Effector CD4-positive, alpha-beta T cell (primary cell): Measurements from ENCODE around the gene PPAN.

Source experiments
- DNase-seq: peaks from one replicate; pipeline ENCODE4 v3.0.0-alpha.2; 2020

PPAN gene

DNA sequence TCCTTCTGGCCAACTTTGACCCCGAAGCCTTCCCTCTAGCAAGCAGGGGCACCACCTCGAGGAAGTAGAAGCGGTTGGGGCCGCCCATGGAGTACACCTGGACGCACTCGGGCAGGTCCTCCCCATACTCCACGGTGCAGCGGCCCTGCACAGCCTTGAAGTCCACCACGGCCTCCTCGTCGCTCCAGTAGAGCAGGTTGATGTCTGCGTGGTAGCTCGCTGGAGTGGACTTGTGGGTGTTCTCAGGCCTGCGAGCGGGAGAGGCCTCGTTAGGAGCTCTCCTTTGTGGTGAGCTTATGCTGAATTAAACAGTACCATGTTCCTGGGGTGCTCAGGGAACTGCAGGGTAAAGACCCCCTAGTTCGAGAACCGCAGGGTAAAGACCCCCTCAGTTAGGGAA lies 35.8 kb downstream of the PPAN start:
- DNase-seq = no peak

- peak; percentile 38 for DNase-seq
Measured at GRCh38 chr19:10142701-10143375, 36.7 kb downstream of the PPAN start.

- no peak for DNase-seq
Measured at GRCh38 chr19:10143681-10144080, 37.5 kb downstream of the PPAN start.

- no peak for DNase-seq
Measured at GRCh38 chr19:10144361-10144760, 38.2 kb downstream of the PPAN start.

DNA sequence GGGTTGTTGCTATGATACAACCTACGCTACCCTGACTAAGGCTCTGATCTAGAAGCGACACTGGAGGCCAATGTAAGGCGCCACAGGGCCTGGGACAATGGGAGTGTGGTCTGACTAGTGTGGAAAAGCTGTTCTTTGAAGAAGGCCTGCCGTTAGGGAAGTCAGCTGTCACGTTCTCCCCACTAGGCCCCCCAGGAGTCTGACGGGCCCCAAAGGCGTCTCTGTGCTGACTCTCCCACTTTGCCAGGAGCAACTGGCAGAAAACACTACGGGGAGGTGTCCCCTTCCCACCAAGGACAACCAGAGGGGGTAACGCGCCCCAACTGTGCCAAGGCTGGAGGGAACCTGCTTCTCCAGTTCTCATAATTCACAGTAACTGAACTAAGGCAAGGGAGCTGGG lies 38.9 kb downstream of the PPAN start:
- no peak for DNase-seq

GRCh38 chr19:10146142-10146541 lies 40.0 kb downstream of the PPAN start:
- DNase-seq = no peak

DNA sequence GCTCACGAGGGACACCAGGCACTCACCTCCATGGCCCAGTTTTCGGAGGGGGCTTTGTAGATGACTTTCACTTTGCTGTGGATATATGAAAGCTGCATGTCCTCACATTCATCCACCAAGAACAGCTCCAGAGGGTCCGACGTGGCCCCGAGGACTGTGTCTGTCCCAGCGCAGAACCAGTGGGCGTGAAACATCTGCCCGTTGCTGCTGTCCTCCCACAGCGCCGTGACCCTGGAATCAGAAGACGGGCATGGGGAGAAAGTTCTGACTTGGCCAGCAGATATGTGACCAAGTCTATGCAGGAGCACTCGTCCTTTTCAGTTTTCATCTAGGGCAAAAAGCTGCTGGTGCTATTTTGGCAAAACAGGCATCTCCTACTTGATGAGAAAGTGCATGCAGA lies 43.3 kb downstream of the PPAN start:
- no peak for DNase-seq

DNA sequence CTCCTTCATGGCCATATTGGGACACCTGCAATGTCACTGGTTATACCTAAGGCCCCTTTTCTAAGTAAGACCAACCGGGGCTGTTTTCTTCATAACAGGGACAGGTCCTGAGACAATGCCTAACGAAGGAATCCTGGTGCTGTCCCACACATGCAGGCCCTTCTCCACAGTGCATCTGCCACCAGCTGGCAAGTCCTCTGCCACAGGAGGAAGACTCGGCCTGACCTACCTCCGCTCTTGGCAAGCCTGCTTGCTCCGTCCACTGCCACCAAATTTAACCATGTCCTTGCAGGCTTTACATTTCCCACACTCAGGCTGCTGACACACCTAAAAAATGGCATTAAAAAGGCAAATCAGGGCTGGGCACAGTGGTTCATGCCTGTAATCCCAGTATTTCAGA lies 45.4 kb downstream of the PPAN start:
- DNase-seq = no peak

DNA sequence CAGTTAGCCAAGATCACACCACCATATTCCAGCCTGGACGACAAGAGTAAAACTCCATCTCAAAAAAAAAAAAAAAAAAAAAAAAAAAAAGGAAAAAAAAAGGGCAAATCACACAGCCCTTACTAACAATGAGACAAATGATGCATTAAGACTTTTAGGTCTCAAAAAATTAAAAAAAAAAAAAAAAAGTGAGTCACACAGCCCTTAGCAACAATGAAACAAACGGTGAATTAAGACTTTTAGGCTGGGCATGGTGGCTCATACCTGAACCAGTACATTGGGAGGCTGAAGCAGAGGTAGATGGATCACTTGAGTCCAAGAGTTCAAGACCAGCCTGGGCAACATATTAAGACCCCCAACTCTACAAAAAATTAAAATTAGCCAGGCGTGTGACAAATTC lies 45.9 kb downstream of the PPAN start:
- DNase-seq = no peak

- DNase-seq = no peak
Measured at GRCh38 chr19:10155839-10156238, 49.7 kb downstream of the PPAN start.

GRCh38 chr19:10158071-10158470 lies 51.9 kb downstream of the PPAN start:
- DNase-seq = no peak

- DNase-seq = no peak
Measured at GRCh38 chr19:10158485-10158884, 52.3 kb downstream of the PPAN start.

- no peak for DNase-seq
Measured at GRCh38 chr19:10159610-10160009, 53.4 kb downstream of the PPAN start.
